Measurements from ENCODE around the gene GUCY1A2.

DNA sequence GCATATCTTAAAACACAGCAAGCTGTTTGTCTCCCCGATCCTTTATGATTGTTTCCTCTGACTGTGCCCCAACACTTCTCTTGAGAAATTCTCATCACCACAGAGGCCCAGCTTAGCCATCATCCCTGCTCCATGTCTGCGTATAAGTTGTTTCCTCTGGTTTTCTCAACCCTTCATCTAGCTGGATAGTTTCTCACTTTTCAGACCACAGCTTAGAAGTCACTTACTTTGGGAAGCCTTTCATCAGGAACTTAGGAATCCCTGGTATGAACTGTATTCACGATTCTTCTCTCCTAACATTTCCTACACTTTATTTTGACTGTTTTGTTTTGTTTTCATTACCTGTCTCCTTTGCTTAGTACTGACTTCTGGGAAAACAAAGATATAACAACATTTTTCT lies 295.2 kb downstream of the GUCY1A2 start:
- TF ChIP-seq, protein P1, sequence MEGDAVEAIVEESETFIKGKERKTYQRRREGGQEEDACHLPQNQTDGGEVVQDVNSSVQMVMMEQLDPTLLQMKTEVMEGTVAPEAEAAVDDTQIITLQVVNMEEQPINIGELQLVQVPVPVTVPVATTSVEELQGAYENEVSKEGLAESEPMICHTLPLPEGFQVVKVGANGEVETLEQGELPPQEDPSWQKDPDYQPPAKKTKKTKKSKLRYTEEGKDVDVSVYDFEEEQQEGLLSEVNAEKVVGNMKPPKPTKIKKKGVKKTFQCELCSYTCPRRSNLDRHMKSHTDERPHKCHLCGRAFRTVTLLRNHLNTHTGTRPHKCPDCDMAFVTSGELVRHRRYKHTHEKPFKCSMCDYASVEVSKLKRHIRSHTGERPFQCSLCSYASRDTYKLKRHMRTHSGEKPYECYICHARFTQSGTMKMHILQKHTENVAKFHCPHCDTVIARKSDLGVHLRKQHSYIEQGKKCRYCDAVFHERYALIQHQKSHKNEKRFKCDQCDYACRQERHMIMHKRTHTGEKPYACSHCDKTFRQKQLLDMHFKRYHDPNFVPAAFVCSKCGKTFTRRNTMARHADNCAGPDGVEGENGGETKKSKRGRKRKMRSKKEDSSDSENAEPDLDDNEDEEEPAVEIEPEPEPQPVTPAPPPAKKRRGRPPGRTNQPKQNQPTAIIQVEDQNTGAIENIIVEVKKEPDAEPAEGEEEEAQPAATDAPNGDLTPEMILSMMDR (IDR thresholded peaks at IDR 0.05): no peak
- TF ChIP-seq POLR2A (IDR thresholded peaks at IDR 0.05): no peak

Measured in body of pancreas (tissue), 4 donors.